HepG2 (cell line): Measurements from ENCODE around the gene PLP1.

ENCODE experiments used
- BHLHE40 ChIP-seq: IDR thresholded peaks from 2 replicates; pipeline ENCODE4 v1.6.1; 2011; ENCODE audit warnings: low read length, improper control_type of control experiment
- TCF7 ChIP-seq: sonication (generic); IDR thresholded peaks from 2 replicates; pipeline ENCODE4 v1.6.1; 2016; ENCODE audit warnings: antibody characterized with exemption, low read depth
- ZBTB20 ChIP-seq: sonication (generic); formaldehyde crosslinking; IDR thresholded peaks from 2 replicates; pipeline ENCODE4 v1.8.1; 2023; ENCODE audit warnings: missing genetic modification reagents, low read depth, mild to moderate bottlenecking, borderline replicate concordance
- ZFP37 ChIP-seq: sonication (generic); formaldehyde crosslinking; IDR thresholded peaks from 2 replicates; pipeline ENCODE4 v1.4.0; 2020; ENCODE audit warnings: missing genetic modification reagents, borderline replicate concordance
- ZNF136 ChIP-seq: sonication (generic); formaldehyde crosslinking; IDR thresholded peaks from 2 replicates; pipeline ENCODE4 v1.8.1; 2022; ENCODE audit warnings: low read depth, mild to moderate bottlenecking, moderate library complexity, missing genetic modification reagents

DNA sequence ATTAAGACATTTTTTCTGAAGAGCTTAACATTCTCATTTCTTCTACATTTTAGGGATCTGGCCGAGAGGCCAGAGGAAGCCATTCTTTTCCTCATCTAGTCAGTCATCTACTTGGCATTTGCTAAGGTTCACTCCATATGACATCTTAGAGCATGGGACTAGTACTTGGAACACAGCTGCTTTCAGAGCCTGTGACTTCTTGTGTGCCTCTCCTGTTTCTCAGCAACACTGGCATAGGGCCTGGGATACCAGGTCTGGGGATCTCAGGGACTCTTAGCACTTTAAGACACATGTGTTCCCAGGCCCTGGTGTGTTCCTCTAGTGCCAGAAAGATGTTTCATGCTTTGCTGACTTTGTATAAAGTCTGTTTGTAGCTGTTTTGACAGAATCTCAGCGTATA lies 7.3 kb downstream of the PLP1 start:
- TF ChIP-seq BHLHE40 (no peak), ZBTB20 (CRISPR knock-in tag) (no peak), TCF7 (no peak), ZFP37 (CRISPR knock-in tag) (no peak), ZNF136 (no peak)
